ENCODE measurements around the gene AGBL1. TPM values are rescaled to one million over a fixed set of nuclear protein-coding genes. Genes with fewer than 3 reads are reported as not detected.
"Not testable (repeated sequence)": the region's sequence is repeated elsewhere in the genome, so short reads cannot be mapped to it uniquely, and the experiment has no call there.

Gene AGBL1
- total RNA-seq, 1 experiment from 2014 or later = not detected

DNA sequence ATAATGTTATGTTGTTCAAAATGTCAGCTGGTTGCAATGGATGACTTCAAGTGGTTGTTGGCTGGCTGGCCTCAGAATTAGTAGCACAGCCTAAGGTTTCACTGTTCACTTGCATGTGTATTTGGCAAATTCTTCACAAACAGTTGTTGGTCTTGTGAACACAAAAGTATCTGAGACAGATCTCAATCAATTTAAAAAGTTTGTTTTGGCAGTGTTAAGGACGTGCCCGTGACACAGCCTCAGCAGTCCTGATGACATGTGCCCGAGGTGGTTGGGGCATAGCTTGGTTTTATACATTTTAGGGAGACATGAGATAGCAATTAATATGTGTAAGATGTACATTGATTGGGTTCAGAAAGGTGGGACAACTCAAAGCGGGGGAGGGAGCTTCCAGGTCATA lies 436.0 kb downstream of the AGBL1 start:
- intact Hi-C loops (cut with micrococcal nuclease; ENCODE audit: unreplicated experiment) = no loop called here
- ChIA-PET POLR2A (ENCODE audit: low non-redundant PET) (no interaction called here), CTCF (no interaction called here)
- BruUV-seq (replicated peaks) = no TSS peak
- TF ChIP-seq EZH2 (IDR thresholded peaks at IDR 0.05; ENCODE audit: borderline replicate concordance, low read depth, low read length, poor library complexity, severe bottlenecking) = no peak
- TF ChIP-seq, protein P1, sequence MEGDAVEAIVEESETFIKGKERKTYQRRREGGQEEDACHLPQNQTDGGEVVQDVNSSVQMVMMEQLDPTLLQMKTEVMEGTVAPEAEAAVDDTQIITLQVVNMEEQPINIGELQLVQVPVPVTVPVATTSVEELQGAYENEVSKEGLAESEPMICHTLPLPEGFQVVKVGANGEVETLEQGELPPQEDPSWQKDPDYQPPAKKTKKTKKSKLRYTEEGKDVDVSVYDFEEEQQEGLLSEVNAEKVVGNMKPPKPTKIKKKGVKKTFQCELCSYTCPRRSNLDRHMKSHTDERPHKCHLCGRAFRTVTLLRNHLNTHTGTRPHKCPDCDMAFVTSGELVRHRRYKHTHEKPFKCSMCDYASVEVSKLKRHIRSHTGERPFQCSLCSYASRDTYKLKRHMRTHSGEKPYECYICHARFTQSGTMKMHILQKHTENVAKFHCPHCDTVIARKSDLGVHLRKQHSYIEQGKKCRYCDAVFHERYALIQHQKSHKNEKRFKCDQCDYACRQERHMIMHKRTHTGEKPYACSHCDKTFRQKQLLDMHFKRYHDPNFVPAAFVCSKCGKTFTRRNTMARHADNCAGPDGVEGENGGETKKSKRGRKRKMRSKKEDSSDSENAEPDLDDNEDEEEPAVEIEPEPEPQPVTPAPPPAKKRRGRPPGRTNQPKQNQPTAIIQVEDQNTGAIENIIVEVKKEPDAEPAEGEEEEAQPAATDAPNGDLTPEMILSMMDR (conservative IDR thresholded peaks at IDR 0.05; ENCODE audit: low read depth, low read length) = no peak
- no peaks in the 10 kb centered on the region for H3K27me3 ChIP-seq (replicated peaks; ENCODE audit: insufficient read depth, low read depth, low read length, poor library complexity)
- H3K4me3 ChIP-seq (ENCODE audit: low read depth, low read length, poor library complexity, severe bottlenecking) = no peak overlapping the region
- H3K36me3 ChIP-seq (ENCODE audit: insufficient read depth, low read length, poor library complexity, severe bottlenecking) = no peaks in the 10 kb centered on the region
- DNase-seq (ENCODE audit: low spot score) = no peak
- no peaks in the 10 kb centered on the region for H3K9me3 ChIP-seq (ENCODE audit: low read depth, low read length, poor library complexity, severe bottlenecking)
- H3K4me1 ChIP-seq (ENCODE audit: insufficient read depth, low read length, poor library complexity, severe bottlenecking) = no peaks in the 10 kb centered on the region
- no peak overlapping the region for H3K27ac ChIP-seq (ENCODE audit: low read depth, low read length, poor library complexity, severe bottlenecking)

DNA sequence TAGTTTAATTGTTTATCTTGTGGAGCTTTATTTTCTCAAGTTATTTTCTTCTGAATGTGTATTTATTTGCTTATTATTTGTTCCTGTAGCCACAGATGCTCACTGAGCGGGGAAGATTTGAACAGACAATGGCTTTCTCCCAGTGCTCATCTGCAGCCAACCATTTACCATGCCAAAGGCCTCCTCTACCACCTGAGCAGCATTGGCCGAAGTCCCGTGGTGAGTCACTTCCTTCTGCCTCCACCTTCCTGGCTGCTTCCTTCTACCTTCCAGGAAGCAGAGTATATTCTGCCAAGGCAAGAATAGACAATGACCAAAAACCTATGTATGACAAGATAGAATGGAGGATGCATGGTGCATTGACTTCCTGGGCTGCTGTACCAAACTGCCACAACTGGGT lies 443.1 kb downstream of the AGBL1 start:
- TF ChIP-seq, protein P1 (conservative IDR thresholded peaks at IDR 0.05; ENCODE audit: low read depth, low read length) = no peak
- no peak for TF ChIP-seq EZH2 (IDR thresholded peaks at IDR 0.05; ENCODE audit: borderline replicate concordance, low read depth, low read length, poor library complexity, severe bottlenecking)
- H3K4me1 ChIP-seq (ENCODE audit: insufficient read depth, low read length, poor library complexity, severe bottlenecking) = no peaks in the 10 kb centered on the region
- peaks cover 18% of the 10 kb centered on the region for H3K9me3 ChIP-seq (ENCODE audit: low read depth, low read length, poor library complexity, severe bottlenecking)
- H3K36me3 ChIP-seq (ENCODE audit: insufficient read depth, low read length, poor library complexity, severe bottlenecking) = no peaks in the 10 kb centered on the region
- no TSS peak for BruUV-seq (replicated peaks)
- no peak for DNase-seq (ENCODE audit: low spot score)
- no peak overlapping the region for H3K4me3 ChIP-seq (ENCODE audit: low read depth, low read length, poor library complexity, severe bottlenecking)
- ChIA-PET POLR2A (ENCODE audit: low non-redundant PET) (no interaction called here), CTCF (no interaction called here)
- intact Hi-C loops (cut with micrococcal nuclease; ENCODE audit: unreplicated experiment) = no loop called here
- H3K27ac ChIP-seq (ENCODE audit: low read depth, low read length, poor library complexity, severe bottlenecking) = no peak overlapping the region
- H3K27me3 ChIP-seq (replicated peaks; ENCODE audit: insufficient read depth, low read depth, low read length, poor library complexity) = no peaks in the 10 kb centered on the region

DNA sequence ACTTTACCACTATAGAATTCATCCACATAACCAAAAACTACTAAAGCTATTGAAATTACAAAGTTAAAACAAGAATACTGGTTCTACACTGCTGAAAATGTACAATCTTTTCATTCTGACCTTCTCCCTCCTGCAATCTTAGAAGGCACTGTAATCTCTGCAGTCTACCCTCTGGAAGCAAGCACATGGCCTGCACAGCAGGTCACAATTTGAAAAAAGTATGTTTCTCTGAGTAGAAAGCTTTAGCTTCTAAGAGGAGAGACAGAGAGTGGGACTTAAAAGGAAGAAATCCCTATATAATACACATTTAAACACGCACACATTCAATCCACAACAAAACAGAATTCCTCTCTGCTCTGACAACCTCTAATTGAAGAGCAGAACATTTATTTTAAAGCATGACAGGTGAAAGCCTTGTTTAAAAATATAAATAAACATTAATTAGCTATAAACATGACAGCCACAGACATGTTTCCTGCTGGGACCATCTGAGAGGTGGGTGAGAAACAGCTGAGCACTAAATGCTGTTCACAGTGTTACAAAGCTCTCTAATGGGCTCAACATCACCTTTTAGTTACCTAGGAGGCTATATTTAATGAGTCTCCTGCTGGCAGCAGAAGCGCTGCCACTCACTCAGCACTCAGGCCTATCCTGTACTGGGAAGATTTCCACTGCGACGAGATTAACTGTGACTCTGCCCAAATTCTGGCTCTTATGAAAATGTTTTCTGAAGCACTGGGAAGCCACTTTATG lies 447.4 kb downstream of the AGBL1 start:
- DNase-seq (ENCODE audit: low spot score) = no peak
- TF ChIP-seq, protein P1 (conservative IDR thresholded peaks at IDR 0.05; ENCODE audit: low read depth, low read length) = no peak
- Histone ChIP-seq H3K27ac (ENCODE audit: low read depth, low read length, poor library complexity, severe bottlenecking) (no peak overlapping the region), H3K27me3 (replicated peaks; ENCODE audit: insufficient read depth, low read depth, low read length, poor library complexity) (no peaks in the 10 kb centered on the region), H3K9me3 (ENCODE audit: low read depth, low read length, poor library complexity, severe bottlenecking) (peaks cover 15% of the 10 kb centered on the region), H3K36me3 (ENCODE audit: insufficient read depth, low read length, poor library complexity, severe bottlenecking) (no peaks in the 10 kb centered on the region), H3K4me3 (ENCODE audit: low read depth, low read length, poor library complexity, severe bottlenecking) (no peak overlapping the region), H3K4me1 (ENCODE audit: insufficient read depth, low read length, poor library complexity, severe bottlenecking) (no peaks in the 10 kb centered on the region)
- BruUV-seq (replicated peaks) = no TSS peak
- intact Hi-C loops (cut with micrococcal nuclease; ENCODE audit: unreplicated experiment) = no loop called here
- CTCF ChIA-PET = no interaction called here
- POLR2A ChIA-PET (ENCODE audit: low non-redundant PET) = no interaction called here

DNA sequence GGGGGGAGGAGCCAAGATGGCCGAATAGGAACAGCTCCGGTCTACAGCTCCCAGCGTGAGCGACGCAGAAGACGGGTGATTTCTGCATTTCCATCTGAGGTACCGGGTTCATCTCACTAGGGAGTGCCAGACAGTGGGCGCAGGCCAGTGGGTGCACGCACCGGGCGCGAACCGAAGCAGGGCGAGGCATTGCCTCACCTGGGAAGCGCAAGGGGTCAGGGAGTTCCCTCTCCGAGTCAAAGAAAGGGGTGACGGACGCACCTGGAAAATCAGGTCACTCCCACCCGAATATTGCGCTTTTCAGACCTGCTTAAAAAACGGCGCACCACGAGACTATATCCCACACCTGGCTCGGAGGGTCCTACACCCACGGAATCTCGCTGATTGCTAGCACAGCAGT lies 448.4 kb downstream of the AGBL1 start:
- H3K27me3 ChIP-seq (replicated peaks; ENCODE audit: insufficient read depth, low read depth, low read length, poor library complexity); H3K27ac ChIP-seq (ENCODE audit: low read depth, low read length, poor library complexity, severe bottlenecking); POLR2A ChIA-PET (ENCODE audit: low non-redundant PET); CTCF ChIA-PET; DNase-seq (ENCODE audit: low spot score); intact Hi-C loops (cut with micrococcal nuclease; ENCODE audit: unreplicated experiment); H3K4me1 ChIP-seq (ENCODE audit: insufficient read depth, low read length, poor library complexity, severe bottlenecking); H3K4me3 ChIP-seq (ENCODE audit: low read depth, low read length, poor library complexity, severe bottlenecking); H3K36me3 ChIP-seq (ENCODE audit: insufficient read depth, low read length, poor library complexity, severe bottlenecking); BruUV-seq (replicated peaks): not testable (repeated sequence)
- H3K9me3 ChIP-seq (ENCODE audit: low read depth, low read length, poor library complexity, severe bottlenecking) = peaks cover 15% of the 10 kb centered on the region
